HepG2 (cell line): ENCODE results near the gene UXS1. TPM values are rescaled to one million over a fixed set of nuclear protein-coding genes. Genes with fewer than 3 reads are reported as not detected.

ENCODE experiments used
- ARHGAP35 ChIP-seq: sonication (generic); formaldehyde crosslinking; IDR thresholded peaks from 2 replicates; pipeline ENCODE4 v1.9.0; 2022; ENCODE audit warnings: mild to moderate bottlenecking, inconsistent platforms, moderate library complexity, missing genetic modification reagents, borderline replicate concordance
- BCL6 ChIP-seq: IDR thresholded peaks from 2 replicates; pipeline ENCODE4 v1.6.1; 2016; ENCODE audit warnings: missing genetic modification reagents, missing compliant biosample characterization
- GATAD2A ChIP-seq: IDR thresholded peaks from 2 replicates; pipeline ENCODE4 v1.6.1; 2016
- GTF3A ChIP-seq: sonication (generic); formaldehyde crosslinking; conservative IDR thresholded peaks from 2 replicates; pipeline ENCODE4 v1.4.0; 2020; ENCODE audit warnings: mild to moderate bottlenecking, missing genetic modification reagents
- KAT8 ChIP-seq: IDR thresholded peaks from 2 replicates; pipeline ENCODE4 v1.6.1; 2016; ENCODE audit warnings: missing genetic modification reagents, missing compliant biosample characterization
- KLF11 ChIP-seq: IDR thresholded peaks from 2 replicates; pipeline ENCODE4 v1.6.1; 2016; ENCODE audit warnings: missing compliant biosample characterization
- MAF1 ChIP-seq: sonication (generic); formaldehyde crosslinking; IDR thresholded peaks from 2 replicates; pipeline ENCODE4 v1.5.0; 2020; ENCODE audit warnings: missing genetic modification reagents, borderline replicate concordance
- MEIS2 ChIP-seq: sonication (generic); formaldehyde crosslinking; IDR thresholded peaks from 2 replicates; pipeline ENCODE4 v1.9.0; 2021; ENCODE audit warnings: mild to moderate bottlenecking, missing genetic modification reagents
- NR2C2 ChIP-seq: sonication (generic); formaldehyde crosslinking; IDR thresholded peaks from 2 replicates; pipeline ENCODE4 v1.4.0; 2020; ENCODE audit warnings: missing genetic modification reagents, mild to moderate bottlenecking, moderate library complexity, borderline replicate concordance
- PHF21A ChIP-seq: sonication (generic); formaldehyde crosslinking; IDR thresholded peaks from 2 replicates; pipeline ENCODE4 v1.5.0; 2020; ENCODE audit warnings: mild to moderate bottlenecking, missing genetic modification reagents
- PPARG ChIP-seq: conservative IDR thresholded peaks from 2 replicates; pipeline ENCODE4 v1.6.1; 2016; ENCODE audit warnings: missing biosample characterization, missing genetic modification reagents
- RFX1 ChIP-seq: fragments of 450-650 bp; IDR thresholded peaks from 2 replicates; pipeline ENCODE4 v1.6.1; 2017
- RFXANK ChIP-seq: IDR thresholded peaks from 2 replicates; pipeline ENCODE4 v1.6.1; 2016
- SAFB2 ChIP-seq: sonication (generic); formaldehyde crosslinking; IDR thresholded peaks from 2 replicates; pipeline ENCODE4 v1.5.1; 2020; ENCODE audit warnings: missing genetic modification reagents, low read depth, mild to moderate bottlenecking, borderline replicate concordance
- SAP130 ChIP-seq: IDR thresholded peaks from 2 replicates; pipeline ENCODE4 v1.6.1; 2016; ENCODE audit warnings: low read depth
- SOX6 ChIP-seq, 2 experiments: fragments of 450-650 bp in 1 of 2; sonication (generic) in 1 of 2; formaldehyde crosslinking in 1 of 2; IDR thresholded peaks; 2 replicates each; pipeline versions ENCODE4 v1.4.0 to v1.6.1; 2017 to 2020; ENCODE audit warnings: antibody characterized with exemption in 1 of 2, mild to moderate bottlenecking in 1 of 2, missing genetic modification reagents in 1 of 2
- TFAP4 ChIP-seq: sonication (generic); IDR thresholded peaks from 2 replicates; pipeline ENCODE4 v1.6.1; 2016; ENCODE audit warnings: low read depth, borderline replicate concordance
- ZBTB38 ChIP-seq: sonication (generic); formaldehyde crosslinking; IDR thresholded peaks from 2 replicates; pipeline ENCODE4 v1.5.1; 2020; ENCODE audit warnings: mild to moderate bottlenecking, missing genetic modification reagents
- ZBTB7B ChIP-seq: sonication (generic); formaldehyde crosslinking; IDR thresholded peaks from 2 replicates; pipeline ENCODE4 v1.4.0; 2020; ENCODE audit warnings: missing genetic modification reagents
- ZEB1 ChIP-seq: IDR thresholded peaks from 2 replicates; pipeline ENCODE4 v1.6.1; 2012; ENCODE audit warnings: mild to moderate bottlenecking, low read depth, inconsistent platforms; ENCODE audit not compliant: insufficient replicate concordance
- ZNF124 ChIP-seq: sonication (generic); formaldehyde crosslinking; IDR thresholded peaks from 2 replicates; pipeline ENCODE4 v1.4.0; 2020; ENCODE audit warnings: missing genetic modification reagents
- ZNF253 ChIP-seq: sonication (generic); formaldehyde crosslinking; IDR thresholded peaks from 2 replicates; pipeline ENCODE4 v1.8.0; 2022; ENCODE audit warnings: mild to moderate bottlenecking, missing genetic modification reagents, borderline replicate concordance
- ZNF331 ChIP-seq: sonication (generic); formaldehyde crosslinking; IDR thresholded peaks from 2 replicates; pipeline ENCODE4 v1.4.0; 2020; ENCODE audit warnings: missing genetic modification reagents
- ZNF619 ChIP-seq: sonication (generic); formaldehyde crosslinking; IDR thresholded peaks from 2 replicates; pipeline ENCODE4 v1.4.0; 2020; ENCODE audit warnings: mild to moderate bottlenecking, missing genetic modification reagents
- ZNF691 ChIP-seq: sonication (generic); formaldehyde crosslinking; IDR thresholded peaks from 2 replicates; pipeline ENCODE4 v1.4.0; 2020; ENCODE audit warnings: missing genetic modification reagents, low read depth, mild to moderate bottlenecking, borderline replicate concordance
- ZNF724P ChIP-seq: sonication (generic); formaldehyde crosslinking; IDR thresholded peaks from 2 replicates; pipeline ENCODE4 v1.8.0; 2022; ENCODE audit warnings: missing genetic modification reagents, borderline replicate concordance
- ZNF781 ChIP-seq: sonication (generic); formaldehyde crosslinking; IDR thresholded peaks from 2 replicates; pipeline ENCODE4 v1.5.1; 2020; ENCODE audit warnings: borderline replicate concordance, mild to moderate bottlenecking, missing genetic modification reagents; ENCODE audit errors: not compliant biosample characterization
- polyA plus RNA-seq, 8 experiments: library from polyadenylated mRNA; depleted of rRNA in 3 of 8; stranded (reverse) in 7 of 8; unstranded in 1 of 8; fragments of >200 nt; fragmentation: Illumina TruSeq in 4 of 8; extraction: Trizol in 4 of 8; gene quantifications; 2 replicates each; pipeline versions ENCODE4 v1.2.1 to v1.2.3, GENCODE V29; 2011 to 2016; ENCODE audit warnings: low read depth in 4 of 8, missing spikeins in 1 of 8, mixed read lengths in 1 of 8; ENCODE audit not compliant: insufficient read depth in 1 of 8
- total RNA-seq, 5 experiments: library from RNA; depleted of rRNA; stranded (reverse); fragments of >200 nt; fragmentation: Illumina TruSeq; extraction: Trizol; gene quantifications; 2 replicates each; pipeline ENCODE4 v1.2.3, GENCODE V29; 2016; ENCODE audit warnings: low read depth in 1 of 5
- TF ChIP-seq, protein P1 (sequence below): sonication (generic); formaldehyde crosslinking; IDR thresholded peaks from 2 replicates; pipeline ENCODE4 v1.4.0; 2020; ENCODE audit warnings: mild to moderate bottlenecking, missing genetic modification reagents
- TF ChIP-seq, protein P2 (sequence below): fragments of 450-650 bp; IDR thresholded peaks from 2 replicates; pipeline ENCODE4 v1.6.1; 2016

Gene UXS1
- total and polyA plus RNA-seq, 2 of the 13 experiments (the other 11 are each of a cell fraction or from before 2014, with no cell fraction given) = 53.3 to 110 TPM

GRCh38 chr2:106197878-106198277 lies 3.8 kb upstream of the UXS1 start (continued):
- TF ChIP-seq ZNF619 (CRISPR knock-in tag) (no peak), PPARG (CRISPR knock-in tag) (0 out of 2 replicates have a peak, but pooled peaks have one; percentile 15), PHF21A (CRISPR knock-in tag) (peak; percentile 61; the same call in 1 of the 2 replicates), RFX1 (no peak), ZNF331 (peak; percentile 55; the same call in 1 of the 2 replicates), ZNF724P (CRISPR knock-in tag) (no peak), ZBTB7B (CRISPR knock-in tag) (0 out of 2 replicates have a peak, but pooled peaks have one; percentile 28), ZNF253 (CRISPR knock-in tag) (no peak), MEIS2 (CRISPR knock-in tag) (0 out of 2 replicates have a peak, but pooled peaks have one; percentile 23), MAF1 (CRISPR knock-in tag) (no peak), KLF11 (CRISPR knock-in tag) (no peak), SAP130 (peak; percentile 98), KAT8 (CRISPR knock-in tag) (peak; percentile 43; the same call in 1 of the 2 replicates), SOX6 (IDR thresholded peaks at IDR 0.05) (no peak), SOX6 (CRISPR knock-in tag; IDR thresholded peaks at IDR 0.05) (peak; percentile 76), ZNF124 (CRISPR knock-in tag) (no peak), ZBTB38 (CRISPR knock-in tag) (no peak), BCL6 (CRISPR knock-in tag) (peak; percentile 78), TFAP4 (peak; percentile 98), SAFB2 (CRISPR knock-in tag) (no peak), ZNF781 (CRISPR knock-in tag) (no peak), ARHGAP35 (CRISPR knock-in tag) (no peak), GTF3A (CRISPR knock-in tag) (no peak), ZEB1 (peak; percentile 36), RFXANK (no peak), GATAD2A (CRISPR knock-in tag) (peak; percentile 80), ZNF691 (CRISPR knock-in tag) (peak; percentile 26; the same call in 1 of the 2 replicates), NR2C2 (CRISPR knock-in tag) (peak; percentile 94)
- TF ChIP-seq, protein P1, sequence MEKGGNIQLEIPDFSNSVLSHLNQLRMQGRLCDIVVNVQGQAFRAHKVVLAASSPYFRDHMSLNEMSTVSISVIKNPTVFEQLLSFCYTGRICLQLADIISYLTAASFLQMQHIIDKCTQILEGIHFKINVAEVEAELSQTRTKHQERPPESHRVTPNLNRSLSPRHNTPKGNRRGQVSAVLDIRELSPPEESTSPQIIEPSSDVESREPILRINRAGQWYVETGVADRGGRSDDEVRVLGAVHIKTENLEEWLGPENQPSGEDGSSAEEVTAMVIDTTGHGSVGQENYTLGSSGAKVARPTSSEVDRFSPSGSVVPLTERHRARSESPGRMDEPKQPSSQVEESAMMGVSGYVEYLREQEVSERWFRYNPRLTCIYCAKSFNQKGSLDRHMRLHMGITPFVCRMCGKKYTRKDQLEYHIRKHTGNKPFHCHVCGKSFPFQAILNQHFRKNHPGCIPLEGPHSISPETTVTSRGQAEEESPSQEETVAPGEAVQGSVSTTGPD (CRISPR knock-in tag) = 0 out of 2 replicates have a peak, but pooled peaks have one; percentile 61
- TF ChIP-seq, protein P2, sequence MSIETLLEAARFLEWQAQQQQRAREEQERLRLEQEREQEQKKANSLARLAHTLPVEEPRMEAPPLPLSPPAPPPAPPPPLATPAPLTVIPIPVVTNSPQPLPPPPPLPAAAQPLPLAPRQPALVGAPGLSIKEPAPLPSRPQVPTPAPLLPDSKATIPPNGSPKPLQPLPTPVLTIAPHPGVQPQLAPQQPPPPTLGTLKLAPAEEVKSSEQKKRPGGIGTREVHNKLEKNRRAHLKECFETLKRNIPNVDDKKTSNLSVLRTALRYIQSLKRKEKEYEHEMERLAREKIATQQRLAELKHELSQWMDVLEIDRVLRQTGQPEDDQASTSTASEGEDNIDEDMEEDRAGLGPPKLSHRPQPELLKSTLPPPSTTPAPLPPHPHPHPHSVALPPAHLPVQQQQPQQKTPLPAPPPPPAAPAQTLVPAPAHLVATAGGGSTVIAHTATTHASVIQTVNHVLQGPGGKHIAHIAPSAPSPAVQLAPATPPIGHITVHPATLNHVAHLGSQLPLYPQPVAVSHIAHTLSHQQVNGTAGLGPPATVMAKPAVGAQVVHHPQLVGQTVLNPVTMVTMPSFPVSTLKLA = peak; percentile 44
